ENCODE measurements around the gene GCNA.
A peak's percentile ranks its signal among the peaks of the same experiment; 100 is the strongest.

GCNA gene

DNA sequence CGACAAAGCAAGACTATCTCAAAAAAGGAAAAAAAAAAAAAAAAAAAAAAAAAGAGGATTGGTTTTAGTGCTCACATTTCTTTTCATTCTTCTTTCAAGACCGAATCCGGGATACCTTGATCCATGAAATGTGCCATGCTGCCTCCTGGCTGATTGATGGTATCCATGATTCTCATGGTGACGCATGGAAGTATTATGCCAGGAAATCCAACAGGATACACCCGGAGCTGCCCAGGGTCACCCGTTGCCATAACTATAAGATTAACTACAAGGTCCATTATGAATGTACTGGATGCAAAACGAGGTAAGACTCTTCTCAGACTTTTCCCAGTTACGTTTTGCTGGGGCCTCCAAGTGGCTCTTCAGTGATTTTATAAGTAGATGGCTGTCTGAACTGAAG, 34.0 kb downstream of the GCNA start:
- H3K4me3 ChIP-seq (ENCODE audit: low read depth in 1 of 2, low read length in 2 of 2), result no peak overlapping the region
- H3K27ac ChIP-seq (ENCODE audit: low read depth, low read length), result no peak overlapping the region
- H3K9ac ChIP-seq (ENCODE audit: low read depth in 1 of 2, low read length in 2 of 2), result no peak overlapping the region
- no peaks in the 10 kb centered on the region for H3K27me3 ChIP-seq (ENCODE audit: control insufficient read depth in 1 of 2, insufficient read depth in 2 of 2, low read length in 2 of 2)
- H3K4me1 ChIP-seq (ENCODE audit: control insufficient read depth in 1 of 2, insufficient read depth in 2 of 2, low read length in 2 of 2), result peaks cover 8 to 11% of the 10 kb centered on the region in 2 donors
- no peaks in the 10 kb centered on the region for H3K9me3 ChIP-seq (ENCODE audit: control insufficient read depth in 1 of 2, low read length in 2 of 2)
- H3K36me3 ChIP-seq (ENCODE audit: control insufficient read depth in 1 of 2, insufficient read depth in 2 of 2, low read length in 2 of 2), result peaks cover 5 to 35% of the 10 kb centered on the region in 2 donors

DNA sequence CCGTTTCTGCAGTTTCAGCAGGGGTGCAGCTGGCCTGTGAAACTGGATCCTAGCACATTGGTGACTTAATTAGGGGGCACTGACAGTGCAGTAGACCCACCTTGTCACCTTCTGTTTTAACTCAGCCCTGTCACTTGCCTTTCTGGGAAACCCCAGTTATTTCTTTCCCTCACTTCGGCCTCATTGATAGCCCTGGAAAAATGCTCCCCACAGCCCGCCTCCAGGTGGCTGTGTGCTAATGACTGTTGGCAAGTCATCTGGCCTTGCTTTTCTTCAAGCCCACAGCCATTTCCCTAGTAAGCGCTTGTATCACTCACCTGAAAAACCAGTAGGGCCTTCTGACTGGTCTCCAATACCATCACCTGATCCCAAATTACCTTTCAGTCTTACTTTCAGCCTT, 36.8 kb downstream of the GCNA start:
- Histone ChIP-seq H3K9me3 (ENCODE audit: control insufficient read depth in 1 of 2, low read length in 2 of 2) (no peaks in the 10 kb centered on the region), H3K36me3 (ENCODE audit: control insufficient read depth in 1 of 2, insufficient read depth in 2 of 2, low read length in 2 of 2) (peaks cover 0 to 21% of the 10 kb centered on the region in 2 donors), H3K27ac (ENCODE audit: low read depth, low read length) (no peak overlapping the region), H3K27me3 (ENCODE audit: control insufficient read depth in 1 of 2, insufficient read depth in 2 of 2, low read length in 2 of 2) (no peaks in the 10 kb centered on the region), H3K4me1 (ENCODE audit: control insufficient read depth in 1 of 2, insufficient read depth in 2 of 2, low read length in 2 of 2) (peaks cover 27 to 35% of the 10 kb centered on the region in 2 donors), H3K9ac (ENCODE audit: low read depth in 1 of 2, low read length in 2 of 2) (no peak overlapping the region), H3K4me3 (ENCODE audit: low read depth in 1 of 2, low read length in 2 of 2) (no peak overlapping the region)

GRCh38 chrX:71615954-71616353, 37.7 kb downstream of the GCNA start:
- Histone ChIP-seq H3K9ac (ENCODE audit: low read depth in 1 of 2, low read length in 2 of 2) (peak overlapping the region; percentile 69 to 72), H3K27ac (ENCODE audit: low read depth, low read length) (no peak overlapping the region), H3K4me3 (ENCODE audit: low read depth in 1 of 2, low read length in 2 of 2) (peak overlapping the region; percentile 43 to 46), H3K4me1 (ENCODE audit: control insufficient read depth in 1 of 2, insufficient read depth in 2 of 2, low read length in 2 of 2) (peaks cover 29 to 37% of the 10 kb centered on the region in 2 donors), H3K27me3 (ENCODE audit: control insufficient read depth in 1 of 2, insufficient read depth in 2 of 2, low read length in 2 of 2) (no peaks in the 10 kb centered on the region), H3K9me3 (ENCODE audit: control insufficient read depth in 1 of 2, low read length in 2 of 2) (no peaks in the 10 kb centered on the region), H3K36me3 (ENCODE audit: control insufficient read depth in 1 of 2, insufficient read depth in 2 of 2, low read length in 2 of 2) (peaks cover 0 to 15% of the 10 kb centered on the region in 2 donors)

DNA sequence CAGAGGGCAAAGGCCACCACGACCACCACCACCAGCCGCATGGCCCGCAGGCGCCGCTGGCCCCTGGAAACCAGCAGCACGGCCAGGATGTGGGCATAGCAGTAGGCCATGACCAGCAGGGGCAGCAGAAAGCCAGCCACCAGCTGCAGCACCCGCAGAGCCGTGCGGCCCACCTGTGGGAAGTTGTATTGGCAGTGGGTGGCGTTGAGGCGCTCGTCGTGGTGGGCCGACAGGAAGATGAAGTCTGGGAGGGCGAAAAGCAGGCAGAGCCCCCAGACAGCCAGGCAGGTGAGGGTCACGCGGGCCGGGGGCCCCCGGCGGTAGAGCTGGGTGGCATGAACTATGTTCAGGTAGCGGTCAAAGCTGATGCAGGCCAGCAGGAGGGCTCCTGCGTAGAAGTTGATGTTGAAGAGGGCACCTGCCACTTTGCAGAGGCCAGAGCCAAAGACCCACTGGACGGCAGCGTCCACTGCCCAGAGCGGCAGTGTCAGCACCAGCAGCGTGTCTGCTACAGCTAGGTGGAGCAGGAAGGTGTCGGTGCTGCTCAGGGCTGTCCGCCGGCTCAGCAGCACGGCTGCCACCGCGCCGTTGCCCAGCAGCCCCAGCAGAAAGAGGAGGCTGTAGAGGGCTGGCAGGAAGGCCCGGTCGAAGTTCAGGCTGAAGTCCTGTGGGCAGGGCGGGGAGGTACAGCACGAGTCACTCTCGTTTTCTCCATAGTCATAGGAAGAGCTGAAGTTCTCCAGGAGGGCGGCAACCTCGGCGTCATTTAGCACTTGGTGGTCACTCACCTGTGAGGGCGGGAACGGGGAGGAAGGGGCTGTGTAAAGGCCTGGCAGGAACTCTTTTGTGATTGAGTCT, 38.7 kb downstream of the GCNA start:
- Histone ChIP-seq H3K9me3 (ENCODE audit: control insufficient read depth in 1 of 2, low read length in 2 of 2) (no peaks in the 10 kb centered on the region), H3K36me3 (ENCODE audit: control insufficient read depth in 1 of 2, insufficient read depth in 2 of 2, low read length in 2 of 2) (peaks cover 0 to 6% of the 10 kb centered on the region in 2 donors), H3K4me3 (ENCODE audit: low read depth in 1 of 2, low read length in 2 of 2) (peak overlapping the region; percentile 43 to 46), H3K4me1 (ENCODE audit: control insufficient read depth in 1 of 2, insufficient read depth in 2 of 2, low read length in 2 of 2) (peaks cover 31 to 42% of the 10 kb centered on the region in 2 donors), H3K27ac (ENCODE audit: low read depth, low read length) (peak overlapping the region; percentile 80), H3K27me3 (ENCODE audit: control insufficient read depth in 1 of 2, insufficient read depth in 2 of 2, low read length in 2 of 2) (no peaks in the 10 kb centered on the region), H3K9ac (ENCODE audit: low read depth in 1 of 2, low read length in 2 of 2) (peak overlapping the region; percentile 69 to 72)

- Histone ChIP-seq H3K4me1 (ENCODE audit: control insufficient read depth in 1 of 2, insufficient read depth in 2 of 2, low read length in 2 of 2) (peaks cover 39 to 49% of the 10 kb centered on the region in 2 donors), H3K4me3 (ENCODE audit: low read depth in 1 of 2, low read length in 2 of 2) (peak overlapping the region; percentile 43 to 46), H3K36me3 (ENCODE audit: control insufficient read depth in 1 of 2, insufficient read depth in 2 of 2, low read length in 2 of 2) (peaks cover 0 to under 1% of the 10 kb centered on the region in 2 donors), H3K27me3 (ENCODE audit: control insufficient read depth in 1 of 2, insufficient read depth in 2 of 2, low read length in 2 of 2) (no peaks in the 10 kb centered on the region), H3K9ac (ENCODE audit: low read depth in 1 of 2, low read length in 2 of 2) (peak overlapping the region; percentile 51 to 72), H3K27ac (ENCODE audit: low read depth, low read length) (peak overlapping the region; percentile 80), H3K9me3 (ENCODE audit: control insufficient read depth in 1 of 2, low read length in 2 of 2) (no peaks in the 10 kb centered on the region)
These were observed 39.5 kb downstream of the GCNA start for GRCh38 chrX:71617742-71618141.

GRCh38 chrX:71618303-71618721, 40.1 kb downstream of the GCNA start, which contains the start of gene CXCR3:
TSS of gene CXCR3 (minus strand) at chrX:71618511. CDS start at chrX:71618449, 62 bp downstream.
- peak within 1 kb of the TSS; percentile 51 to 72 for H3K9ac ChIP-seq (ENCODE audit: low read depth in 1 of 2, low read length in 2 of 2)
- no peaks in the 10 kb centered on the region for H3K36me3 ChIP-seq (ENCODE audit: control insufficient read depth in 1 of 2, insufficient read depth in 2 of 2, low read length in 2 of 2)
- H3K27ac ChIP-seq (ENCODE audit: low read depth, low read length), result peak within 1 kb of the TSS; percentile 80
- H3K4me3 ChIP-seq (ENCODE audit: low read depth in 1 of 2, low read length in 2 of 2), result peak within 1 kb of the TSS; percentile 43 to 46
- H3K9me3 ChIP-seq (ENCODE audit: control insufficient read depth in 1 of 2, low read length in 2 of 2), result no peaks in the 10 kb centered on the region
- H3K4me1 ChIP-seq (ENCODE audit: control insufficient read depth in 1 of 2, insufficient read depth in 2 of 2, low read length in 2 of 2), result peaks cover 44 to 54% of the 10 kb centered on the region in 2 donors
- no peaks in the 10 kb centered on the region for H3K27me3 ChIP-seq (ENCODE audit: control insufficient read depth in 1 of 2, insufficient read depth in 2 of 2, low read length in 2 of 2)

DNA sequence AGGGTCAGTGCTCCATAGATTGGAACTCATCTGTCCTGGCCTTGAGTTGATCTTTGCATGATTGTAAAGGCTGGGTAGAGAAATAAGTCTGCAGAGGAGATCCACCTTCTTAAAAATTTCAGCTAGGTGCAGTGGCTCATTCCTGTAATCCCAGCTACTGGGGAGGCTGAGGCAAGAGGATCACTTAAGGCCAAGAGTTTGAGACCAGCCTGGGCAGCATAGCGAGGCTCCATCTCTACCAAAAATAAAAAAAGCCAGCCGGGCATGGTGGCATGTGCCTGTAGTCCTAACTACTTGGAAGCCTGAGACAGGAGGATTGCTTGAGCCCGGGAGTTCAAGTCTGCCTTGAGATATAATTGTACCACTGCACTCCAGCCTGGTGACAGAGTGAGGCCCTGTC, 40.5 kb downstream of the GCNA start:
- Histone ChIP-seq H3K36me3 (ENCODE audit: control insufficient read depth in 1 of 2, insufficient read depth in 2 of 2, low read length in 2 of 2) (no peaks in the 10 kb centered on the region), H3K4me3 (ENCODE audit: low read depth in 1 of 2, low read length in 2 of 2) (peak overlapping the region in 1 of 2 donors; percentile 43), H3K4me1 (ENCODE audit: control insufficient read depth in 1 of 2, insufficient read depth in 2 of 2, low read length in 2 of 2) (peaks cover 49 to 59% of the 10 kb centered on the region in 2 donors), H3K27ac (ENCODE audit: low read depth, low read length) (no peak overlapping the region), H3K9ac (ENCODE audit: low read depth in 1 of 2, low read length in 2 of 2) (peak overlapping the region in 1 of 2 donors; percentile 72), H3K9me3 (ENCODE audit: control insufficient read depth in 1 of 2, low read length in 2 of 2) (no peaks in the 10 kb centered on the region), H3K27me3 (ENCODE audit: control insufficient read depth in 1 of 2, insufficient read depth in 2 of 2, low read length in 2 of 2) (no peaks in the 10 kb centered on the region)

- Histone ChIP-seq H3K9ac (ENCODE audit: low read depth in 1 of 2, low read length in 2 of 2) (no peak overlapping the region), H3K27me3 (ENCODE audit: control insufficient read depth in 1 of 2, insufficient read depth in 2 of 2, low read length in 2 of 2) (no peaks in the 10 kb centered on the region), H3K27ac (ENCODE audit: low read depth, low read length) (no peak overlapping the region), H3K9me3 (ENCODE audit: control insufficient read depth in 1 of 2, low read length in 2 of 2) (no peaks in the 10 kb centered on the region), H3K36me3 (ENCODE audit: control insufficient read depth in 1 of 2, insufficient read depth in 2 of 2, low read length in 2 of 2) (no peaks in the 10 kb centered on the region), H3K4me1 (ENCODE audit: control insufficient read depth in 1 of 2, insufficient read depth in 2 of 2, low read length in 2 of 2) (peaks cover 53 to 63% of the 10 kb centered on the region in 2 donors), H3K4me3 (ENCODE audit: low read depth in 1 of 2, low read length in 2 of 2) (no peak overlapping the region)
These were observed 41.0 kb downstream of the GCNA start for GRCh38 chrX:71619193-71619592.

DNA sequence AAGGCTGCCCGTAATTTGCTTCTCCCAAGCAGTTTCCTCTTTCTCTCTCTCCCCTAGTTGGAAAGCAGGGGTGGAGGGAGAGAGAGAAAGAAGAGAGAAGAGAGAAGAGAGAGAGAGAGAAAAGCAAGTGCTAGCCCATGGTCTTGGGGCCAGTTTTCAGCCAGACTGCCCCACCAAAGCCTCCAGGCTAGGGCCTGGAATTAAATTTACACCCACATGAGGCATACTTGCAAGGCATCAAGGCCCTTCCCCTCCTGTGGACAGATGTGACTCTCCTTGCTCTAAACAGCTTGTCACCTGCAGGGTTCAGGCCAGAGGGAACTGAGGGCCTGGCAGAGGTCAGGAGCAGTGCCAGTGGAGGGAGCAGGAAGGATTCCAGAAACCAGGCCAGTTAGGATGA, 41.7 kb downstream of the GCNA start:
- H3K4me3 ChIP-seq (ENCODE audit: low read depth in 1 of 2, low read length in 2 of 2), result no peak overlapping the region
- H3K36me3 ChIP-seq (ENCODE audit: control insufficient read depth in 1 of 2, insufficient read depth in 2 of 2, low read length in 2 of 2), result no peaks in the 10 kb centered on the region
- no peak overlapping the region for H3K27ac ChIP-seq (ENCODE audit: low read depth, low read length)
- peaks cover 56 to 68% of the 10 kb centered on the region in 2 donors for H3K4me1 ChIP-seq (ENCODE audit: control insufficient read depth in 1 of 2, insufficient read depth in 2 of 2, low read length in 2 of 2)
- H3K27me3 ChIP-seq (ENCODE audit: control insufficient read depth in 1 of 2, insufficient read depth in 2 of 2, low read length in 2 of 2), result no peaks in the 10 kb centered on the region
- H3K9me3 ChIP-seq (ENCODE audit: control insufficient read depth in 1 of 2, low read length in 2 of 2), result no peaks in the 10 kb centered on the region
- H3K9ac ChIP-seq (ENCODE audit: low read depth in 1 of 2, low read length in 2 of 2), result no peak overlapping the region

DNA sequence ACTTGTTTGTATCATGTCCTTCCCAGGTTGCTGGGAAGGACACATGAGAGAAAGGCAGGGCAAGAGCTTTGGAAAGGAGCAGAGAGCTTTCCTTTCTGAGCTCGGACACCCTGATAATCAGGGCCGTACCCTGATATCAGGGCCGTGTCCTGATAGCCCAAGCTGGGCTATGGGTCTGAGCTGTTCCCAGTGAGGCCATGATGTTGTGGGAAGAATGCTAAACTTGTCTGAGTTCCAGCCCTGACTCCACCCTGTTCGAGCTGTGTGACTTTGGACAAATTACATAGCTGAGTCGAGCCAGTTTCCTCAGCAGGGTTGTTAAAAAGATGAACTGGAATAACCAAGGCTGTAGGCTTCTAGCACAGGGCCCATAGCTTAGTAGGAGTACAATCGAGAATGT, 43.4 kb downstream of the GCNA start:
- Histone ChIP-seq H3K27ac (ENCODE audit: low read depth, low read length) (peak overlapping the region; percentile 75), H3K9me3 (ENCODE audit: control insufficient read depth in 1 of 2, low read length in 2 of 2) (no peaks in the 10 kb centered on the region), H3K27me3 (ENCODE audit: control insufficient read depth in 1 of 2, insufficient read depth in 2 of 2, low read length in 2 of 2) (no peaks in the 10 kb centered on the region), H3K36me3 (ENCODE audit: control insufficient read depth in 1 of 2, insufficient read depth in 2 of 2, low read length in 2 of 2) (no peaks in the 10 kb centered on the region), H3K4me3 (ENCODE audit: low read depth in 1 of 2, low read length in 2 of 2) (peak overlapping the region; percentile 28 to 35), H3K9ac (ENCODE audit: low read depth in 1 of 2, low read length in 2 of 2) (peak overlapping the region; percentile 47 to 51), H3K4me1 (ENCODE audit: control insufficient read depth in 1 of 2, insufficient read depth in 2 of 2, low read length in 2 of 2) (peaks cover 59 to 62% of the 10 kb centered on the region in 2 donors)
